Gastrocnemius medialis (tissue), 4 donors: Measurements from ENCODE around the gene PLCL2.

ENCODE experiments used
- POLR2A ChIP-seq, 2 donors: fragments of 450-650 bp; IDR thresholded peaks; one replicate each; pipeline ENCODE4 v1.6.1; 2017; ENCODE audit warnings: antibody characterized with exemption in 2 of 2, mild to moderate bottlenecking in 2 of 2, moderate library complexity in 2 of 2
- TF ChIP-seq, protein P1 (sequence below), 5 experiments: fragments of 450-650 bp in 3 of 5; fragments of 200-600 bp in 2 of 5; sonication (generic) in 2 of 5; IDR thresholded peaks in 4 of 5; conservative IDR thresholded peaks in 1 of 5; 1 replicate in 4 of 5; 2 replicates in 1 of 5; pipeline ENCODE4 v1.5.1; 2016 to 2019; ENCODE audit warnings: antibody characterized with exemption in 5 of 5, mild to moderate bottlenecking in 3 of 5, moderate library complexity in 3 of 5

DNA sequence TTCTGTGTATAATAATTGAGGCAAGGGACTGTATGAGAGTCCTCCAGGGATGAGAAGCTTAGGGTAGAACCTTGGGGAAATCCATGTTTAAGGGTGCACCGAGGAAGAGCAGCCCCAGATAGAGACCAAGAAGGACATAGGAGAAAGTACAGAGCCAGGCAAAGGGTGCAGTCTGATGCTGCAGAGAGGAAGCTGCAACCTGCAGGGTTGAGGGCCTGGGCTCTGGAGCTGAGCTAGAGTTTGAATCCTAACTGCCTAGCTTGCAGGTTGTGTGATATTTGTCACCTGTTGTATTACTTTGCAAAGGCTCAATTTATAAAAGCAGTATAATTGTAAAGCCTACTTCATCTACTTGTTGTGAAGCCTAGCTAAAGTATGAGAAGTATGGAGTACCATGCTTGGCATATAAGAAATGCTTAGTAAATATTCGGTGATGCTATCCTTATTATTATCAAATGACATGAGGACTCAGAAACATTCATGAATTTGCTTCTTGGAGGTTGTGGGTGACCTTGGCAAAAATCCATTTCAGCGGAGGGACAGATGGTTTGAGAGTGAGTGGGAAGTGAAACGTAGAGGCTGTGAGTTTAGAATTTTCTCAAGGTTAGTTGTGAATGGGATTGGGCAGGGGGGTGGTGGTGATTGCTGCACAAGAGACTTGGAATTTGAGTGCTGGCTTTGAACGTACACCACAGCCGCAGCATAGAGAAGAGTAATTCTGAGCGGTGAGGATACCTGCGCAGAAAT, 43.8 kb downstream of the PLCL2 start:
- TF ChIP-seq, protein P1, sequence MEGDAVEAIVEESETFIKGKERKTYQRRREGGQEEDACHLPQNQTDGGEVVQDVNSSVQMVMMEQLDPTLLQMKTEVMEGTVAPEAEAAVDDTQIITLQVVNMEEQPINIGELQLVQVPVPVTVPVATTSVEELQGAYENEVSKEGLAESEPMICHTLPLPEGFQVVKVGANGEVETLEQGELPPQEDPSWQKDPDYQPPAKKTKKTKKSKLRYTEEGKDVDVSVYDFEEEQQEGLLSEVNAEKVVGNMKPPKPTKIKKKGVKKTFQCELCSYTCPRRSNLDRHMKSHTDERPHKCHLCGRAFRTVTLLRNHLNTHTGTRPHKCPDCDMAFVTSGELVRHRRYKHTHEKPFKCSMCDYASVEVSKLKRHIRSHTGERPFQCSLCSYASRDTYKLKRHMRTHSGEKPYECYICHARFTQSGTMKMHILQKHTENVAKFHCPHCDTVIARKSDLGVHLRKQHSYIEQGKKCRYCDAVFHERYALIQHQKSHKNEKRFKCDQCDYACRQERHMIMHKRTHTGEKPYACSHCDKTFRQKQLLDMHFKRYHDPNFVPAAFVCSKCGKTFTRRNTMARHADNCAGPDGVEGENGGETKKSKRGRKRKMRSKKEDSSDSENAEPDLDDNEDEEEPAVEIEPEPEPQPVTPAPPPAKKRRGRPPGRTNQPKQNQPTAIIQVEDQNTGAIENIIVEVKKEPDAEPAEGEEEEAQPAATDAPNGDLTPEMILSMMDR (IDR thresholded peaks at IDR 0.05 in 4 of 5, conservative IDR thresholded peaks at IDR 0.05 in 1 of 5): no peak
- no peak for TF ChIP-seq POLR2A (IDR thresholded peaks at IDR 0.05)
